ENCODE results near the gene BMP2K. TPM values are rescaled to one million over a fixed set of nuclear protein-coding genes. Genes with fewer than 3 reads are reported as not detected.

The BMP2K gene
- total and polyA plus RNA-seq, 2 of the 8 experiments (the other 6 are each of a cell fraction or from before 2014, with no cell fraction given), result 15.6 to 24.1 TPM

GRCh38 chr4:78803983-78804382 lies 27.8 kb downstream of the BMP2K start (continued):
- TF ChIP-seq SIRT6 (IDR thresholded peaks at IDR 0.05; ENCODE audit: low read length), result no peak
- TF ChIP-seq HDAC6 (IDR thresholded peaks at IDR 0.05; ENCODE audit: low read depth, low read length), result no peak
